ENCODE measurements around the gene STXBP1.

Gene STXBP1

DNA sequence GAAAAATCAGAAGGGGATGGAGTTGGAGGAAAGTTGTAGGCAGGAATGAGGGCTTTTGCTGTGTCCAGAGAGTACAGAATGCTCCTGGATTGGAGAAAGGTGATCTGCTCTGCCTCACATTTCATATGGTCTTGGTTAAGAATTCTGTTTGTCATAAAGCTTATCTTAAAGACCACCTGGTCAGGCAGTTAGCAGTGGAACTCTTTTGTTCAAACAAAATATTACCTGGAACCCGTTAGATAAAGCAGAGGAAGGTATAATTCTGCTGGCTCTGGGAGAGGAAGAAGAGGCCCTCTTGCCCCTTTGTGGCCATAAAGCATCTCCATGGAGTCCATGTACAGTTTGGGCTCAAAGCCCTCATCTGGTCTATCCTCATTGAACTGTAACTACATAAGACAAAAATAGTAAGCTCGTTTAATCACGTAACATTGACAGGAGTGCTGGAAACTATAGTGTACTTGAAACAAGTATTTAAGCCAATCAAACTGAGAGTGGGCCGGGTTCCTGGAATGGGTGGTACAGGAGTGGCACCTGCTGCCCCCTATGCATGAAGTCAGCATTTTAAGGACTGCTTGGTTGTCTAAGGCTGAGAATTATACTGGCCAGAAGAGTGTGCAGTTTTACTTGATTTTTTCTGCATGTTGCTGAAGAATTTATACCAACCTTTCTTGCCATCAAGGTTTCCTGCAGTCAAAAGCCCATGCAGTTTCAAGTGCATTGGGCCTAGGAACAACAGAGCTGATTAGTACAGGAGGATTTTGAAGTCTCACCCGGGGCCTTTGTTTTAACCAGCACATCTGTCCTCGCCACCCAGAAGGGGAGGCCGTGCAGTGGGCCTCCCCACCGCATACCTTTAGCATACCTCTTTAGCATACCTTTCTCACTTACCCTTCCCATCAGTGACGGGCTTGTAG, 39.9 kb downstream of the STXBP1 start:
- no peak for DNase-seq

GRCh38 chr9:127652733-127653132, 40.7 kb downstream of the STXBP1 start:
- no peak for DNase-seq

DNA sequence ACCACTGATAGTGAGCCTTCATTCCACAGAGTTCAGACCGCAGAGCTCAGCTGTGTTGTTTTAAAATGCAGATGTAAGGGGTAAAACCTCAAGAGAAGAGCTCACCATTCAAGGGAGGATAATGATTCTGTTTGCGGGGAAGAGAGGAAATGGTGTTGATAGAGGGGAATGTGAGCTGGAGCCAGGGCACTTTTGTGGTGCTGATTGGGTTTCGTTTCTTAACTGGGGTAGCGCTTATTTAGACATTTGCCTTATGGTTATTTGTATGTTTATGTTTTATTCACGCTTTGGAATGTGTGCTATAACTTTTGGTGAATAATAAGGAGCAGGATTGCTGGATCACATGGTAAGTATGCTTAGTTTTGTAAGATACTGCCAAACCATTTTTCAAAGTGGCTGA, 42.5 kb downstream of the STXBP1 start:
- DNase-seq, result no peak

- no peak for DNase-seq
Measured at GRCh38 chr9:127658428-127658827, 46.4 kb downstream of the STXBP1 start.

DNA sequence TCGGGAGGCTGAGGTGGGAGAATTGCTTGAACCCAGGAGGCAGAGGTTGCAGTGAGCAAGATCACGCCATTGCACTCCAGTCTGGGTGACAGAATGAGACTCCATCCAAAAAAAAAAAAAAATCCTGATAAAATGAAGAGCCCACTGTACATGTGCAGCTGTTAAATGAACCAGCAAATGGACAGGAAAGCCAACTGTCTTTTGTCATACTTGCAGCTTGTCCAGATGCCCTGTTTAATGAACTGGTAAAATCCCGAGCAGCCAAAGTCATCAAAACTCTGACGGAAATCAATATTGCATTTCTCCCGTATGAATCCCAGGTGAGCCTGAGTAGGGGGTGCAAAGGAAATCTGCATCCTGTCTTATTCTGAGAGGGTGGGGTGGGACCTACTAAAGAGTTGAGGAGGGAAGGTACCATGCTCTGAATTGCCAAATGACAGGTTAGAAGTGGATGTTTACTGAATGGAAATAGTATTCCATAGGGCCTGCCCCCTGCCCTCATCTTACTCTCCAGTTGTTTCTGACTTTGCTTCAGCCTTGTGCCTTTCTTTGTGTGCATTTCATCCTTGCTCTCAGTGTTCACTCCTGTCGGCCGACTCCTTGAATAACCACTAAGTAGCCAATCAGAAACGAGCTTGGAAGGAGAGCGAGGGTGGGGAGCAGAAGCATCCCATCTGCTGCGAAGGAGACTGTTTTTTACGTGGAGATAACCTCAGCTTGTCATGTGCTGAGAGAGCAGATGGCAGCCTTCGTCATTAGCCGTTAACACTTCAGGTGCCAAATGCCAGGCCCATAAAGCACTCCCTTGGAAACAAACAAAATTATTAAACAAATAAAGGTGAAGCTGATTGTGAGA, 49.0 kb downstream of the STXBP1 start:
- peak in 5 of 51 donors; percentile 11 to 55 (median 21) for DNase-seq

GRCh38 chr9:127662617-127663016, 50.5 kb downstream of the STXBP1 start:
- DNase-seq, result no peak

DNA sequence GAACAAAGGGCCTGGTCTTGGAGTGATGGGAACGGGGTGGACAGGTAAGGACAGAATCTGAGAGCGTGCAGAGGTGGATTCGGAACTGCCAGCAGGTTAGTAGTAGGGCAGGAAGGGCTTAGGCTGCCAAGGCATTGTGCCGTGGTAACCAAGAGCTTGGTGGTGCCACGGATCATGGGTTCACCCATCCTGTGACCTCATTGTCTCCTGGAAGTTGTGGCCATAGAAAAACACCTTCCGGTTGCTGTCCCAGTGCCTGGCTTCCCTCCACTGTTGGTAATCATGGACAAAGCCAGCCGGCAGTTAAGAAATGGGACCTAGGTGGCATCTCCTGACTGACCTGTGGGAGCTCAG, 52.2 kb downstream of the STXBP1 start:
- no peak for DNase-seq

DNA sequence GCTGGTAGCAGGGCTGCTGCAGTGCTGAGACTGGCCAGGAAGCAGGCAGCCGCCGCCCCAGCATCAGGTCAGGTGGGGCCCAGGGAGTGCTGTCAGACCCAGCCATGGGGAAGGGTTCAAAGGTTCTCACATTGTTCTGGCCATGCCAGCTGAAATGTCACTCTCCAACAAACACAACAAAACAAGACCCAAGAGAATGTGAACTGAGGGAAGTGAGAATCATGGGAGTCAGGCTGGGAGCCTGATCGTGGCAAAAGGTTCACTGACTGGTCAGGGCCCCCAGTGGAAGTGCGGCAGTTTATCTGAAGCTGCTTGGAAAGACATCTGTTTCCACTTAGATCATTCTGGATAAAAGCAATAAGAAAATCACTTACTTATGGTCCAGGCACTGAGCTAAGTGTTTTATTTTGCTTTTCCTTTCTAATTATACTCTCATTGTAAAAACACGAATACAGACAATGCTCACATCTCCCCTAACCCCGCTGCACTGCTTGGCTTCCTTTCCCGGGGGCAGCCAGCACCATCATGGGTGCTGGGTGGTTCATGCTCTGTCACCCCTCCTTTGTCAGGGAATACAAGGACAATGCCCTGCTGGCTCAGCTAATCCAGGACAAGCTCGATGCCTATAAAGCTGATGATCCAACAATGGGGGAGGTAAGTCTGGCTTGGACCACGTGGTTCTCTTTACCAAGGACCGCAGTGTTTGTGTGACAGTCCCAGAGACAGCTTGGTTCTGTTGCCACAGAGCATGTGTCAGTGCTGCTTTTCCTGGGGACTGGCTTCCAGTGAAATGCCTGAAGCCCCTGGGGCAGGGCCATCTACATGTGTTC, 52.8 kb downstream of the STXBP1 start:
- peak in 3 of 51 donors; percentile 7 to 23 (median 20) for DNase-seq

- DNase-seq, result no peak
Measured at GRCh38 chr9:127667127-127667844, 55.2 kb downstream of the STXBP1 start.

GRCh38 chr9:127667906-127668305, 55.8 kb downstream of the STXBP1 start:
- peak in 1 of 51 donors; percentile 34 for DNase-seq

DNA sequence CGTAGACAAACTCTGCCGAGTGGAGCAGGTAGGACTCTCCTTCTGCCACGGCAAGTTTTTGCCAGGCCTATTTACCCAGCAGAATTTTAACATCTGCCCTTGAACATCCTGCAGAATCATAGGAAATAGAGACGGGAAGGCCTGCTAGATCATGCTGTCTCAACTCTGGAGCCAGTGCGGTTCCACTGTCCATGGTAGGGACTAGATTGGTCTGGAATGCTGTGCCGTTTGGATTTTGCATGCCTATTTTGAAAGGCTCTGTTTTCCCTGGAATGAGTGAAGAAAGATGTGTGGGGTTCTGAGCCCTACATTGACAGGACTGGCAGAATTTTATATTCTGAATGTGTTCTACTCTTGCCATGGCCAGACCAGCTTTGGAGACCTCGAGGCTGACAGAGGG, 61.2 kb downstream of the STXBP1 start:
- no peak for DNase-seq

GRCh38 chr9:127676638-127677037, 64.6 kb downstream of the STXBP1 start:
- DNase-seq, result peak in 1 of 51 donors; percentile 76

DNA sequence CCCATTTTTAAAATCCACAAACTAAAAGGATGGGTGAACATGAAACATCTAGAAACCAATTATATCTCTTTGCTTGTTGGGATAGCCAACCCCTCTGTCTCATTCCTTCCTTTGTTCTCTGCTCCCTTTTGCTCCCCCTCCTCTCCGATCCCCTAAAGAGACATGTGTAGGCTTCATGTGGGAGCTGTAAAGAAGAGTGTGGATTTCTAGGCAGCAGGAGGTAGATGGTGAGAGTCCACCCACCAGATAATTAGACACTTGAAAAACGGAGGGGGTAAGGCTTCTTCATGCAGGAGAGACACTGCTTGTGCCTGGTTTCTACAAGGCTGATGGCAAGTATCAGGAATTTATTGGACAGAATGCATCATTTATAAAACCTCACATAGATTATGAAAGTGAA, 67.4 kb downstream of the STXBP1 start:
- peak in 1 of 51 donors; percentile 47 for DNase-seq

- peak in 2 of 51 donors; percentile 21 to 61 for DNase-seq
Measured at GRCh38 chr9:127680226-127680625, 68.1 kb downstream of the STXBP1 start.

- DNase-seq, result peak in 3 of 51 donors; percentile 13 to 68 (median 47)
Measured at GRCh38 chr9:127680846-127681245, 68.8 kb downstream of the STXBP1 start.

GRCh38 chr9:127682351-127683136, 70.5 kb downstream of the STXBP1 start:
- DNase-seq, result no peak

DNA sequence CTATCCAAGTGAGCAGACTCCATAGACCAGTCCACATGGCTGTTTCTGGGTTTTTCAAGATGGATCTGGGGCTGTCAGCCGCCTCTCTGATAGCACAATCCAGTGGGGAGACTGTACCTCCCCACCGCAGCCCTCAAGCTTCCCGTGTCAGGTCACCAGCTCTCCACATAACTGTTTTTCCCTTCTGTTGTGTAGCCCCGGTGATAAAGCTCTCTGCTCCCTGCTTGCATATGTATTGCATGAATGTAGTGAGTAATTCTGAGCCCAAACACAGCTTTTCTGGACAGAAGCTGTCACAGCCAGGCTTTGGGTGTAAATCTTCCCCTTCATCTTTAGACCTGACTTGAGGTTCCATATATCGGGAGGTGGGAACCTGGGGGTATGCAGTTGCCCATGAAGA, 71.6 kb downstream of the STXBP1 start:
- no peak for DNase-seq

DNA sequence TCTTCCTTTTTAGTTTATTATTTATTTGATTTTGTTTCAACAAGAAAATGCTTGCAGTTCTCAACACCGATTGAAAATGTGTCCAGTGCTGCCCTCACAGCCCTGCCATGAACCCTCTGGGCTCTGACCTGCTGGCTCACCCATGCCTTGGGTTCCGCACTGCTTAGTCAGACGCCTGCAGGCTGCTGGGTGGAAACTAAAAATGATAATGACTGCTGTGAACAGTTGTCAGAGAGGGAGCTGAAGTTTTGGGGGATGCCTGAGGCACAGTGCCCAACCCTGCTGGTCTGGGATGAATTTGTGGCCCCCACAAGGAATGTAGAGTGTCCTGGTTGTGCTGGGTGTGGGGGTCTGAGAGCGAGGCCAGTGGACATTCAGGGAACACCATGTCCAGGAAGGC, 72.5 kb downstream of the STXBP1 start:
- DNase-seq, result no peak

DNA sequence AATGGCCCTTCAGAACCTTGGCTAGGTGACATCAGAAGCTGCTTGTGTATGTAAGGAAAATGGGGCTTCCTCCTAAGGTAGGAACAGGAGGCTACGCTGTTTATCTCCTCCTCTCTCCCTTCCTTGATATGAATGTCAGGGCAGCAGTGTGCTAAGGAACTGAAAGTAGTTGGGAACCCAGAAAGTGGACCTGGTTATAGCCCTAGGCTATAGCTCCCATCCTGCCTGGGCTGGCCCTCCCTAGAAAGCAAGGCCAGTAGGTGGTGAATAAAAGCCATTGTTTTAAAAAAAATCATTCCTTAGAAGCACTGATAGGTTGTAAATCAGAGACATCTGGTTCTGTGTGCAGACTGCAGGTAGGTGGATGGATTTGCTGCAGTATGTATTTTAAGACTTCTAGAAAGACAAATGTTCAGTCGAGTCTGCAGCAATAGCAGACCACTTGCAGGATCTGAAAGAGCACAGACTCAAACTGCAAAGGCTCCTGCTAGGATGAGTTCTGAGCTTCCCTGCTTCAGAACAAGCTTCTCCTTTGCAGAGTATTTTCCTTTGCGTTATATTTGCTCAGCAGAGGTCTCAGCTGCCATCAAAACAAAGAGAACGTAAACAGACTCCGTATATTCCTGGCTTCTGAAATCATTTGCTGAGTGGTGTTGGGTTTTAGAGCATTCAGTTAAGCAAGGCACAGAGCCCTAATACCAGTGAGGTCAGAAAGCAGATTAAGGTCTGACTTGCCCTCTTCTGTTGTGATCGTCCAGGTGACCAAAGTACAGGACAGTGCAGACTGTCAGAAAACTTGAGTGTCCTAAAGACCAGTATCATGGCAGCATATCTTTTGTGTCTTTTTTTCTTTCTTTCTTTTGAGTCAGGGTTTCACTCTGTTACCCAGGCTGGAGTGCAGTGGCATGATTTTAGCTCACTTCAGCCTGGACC, 74.7 kb downstream of the STXBP1 start:
- DNase-seq, result peak in 1 of 51 donors; percentile 51
